HepG2 (cell line): ENCODE measurements around the gene POLR3GL. TPM values are rescaled to one million over a fixed set of nuclear protein-coding genes. Genes with fewer than 3 reads are reported as not detected.
A peak's percentile ranks its signal among the peaks of the same experiment; 100 is the strongest.

ENCODE experiments used
- ATF2 ChIP-seq: sonication (generic); formaldehyde crosslinking; IDR thresholded peaks from 2 replicates; pipeline ENCODE4 v1.4.0; 2020; ENCODE audit warnings: missing genetic modification reagents
- FOXA3 ChIP-seq: IDR thresholded peaks from 2 replicates; pipeline ENCODE4 v1.6.1; 2016; ENCODE audit warnings: missing genetic modification reagents, missing compliant biosample characterization
- FOXO1 ChIP-seq: sonication (generic); formaldehyde crosslinking; IDR thresholded peaks from 2 replicates; pipeline ENCODE4 v1.4.0; 2020; ENCODE audit warnings: missing genetic modification reagents
- LCORL ChIP-seq, 2 experiments: fragments of 450-650 bp in 1 of 2; sonication (generic) in 1 of 2; formaldehyde crosslinking in 1 of 2; IDR thresholded peaks; 2 replicates each; pipeline versions ENCODE4 v1.5.0 to v1.6.1; 2017 to 2020; ENCODE audit warnings: antibody characterized with exemption in 1 of 2, missing genetic modification reagents in 1 of 2
- MBD4 ChIP-seq: IDR thresholded peaks from 2 replicates; pipeline ENCODE4 v1.6.1; 2012; ENCODE audit warnings: low read length, inconsistent platforms, borderline replicate concordance
- PATZ1 ChIP-seq: sonication (generic); formaldehyde crosslinking; IDR thresholded peaks from 2 replicates; pipeline ENCODE4 v1.4.0; 2020; ENCODE audit warnings: missing genetic modification reagents
- PHF5A ChIP-seq: IDR thresholded peaks from one replicate; pipeline ENCODE4 v1.6.1; 2018; ENCODE audit warnings: low read depth, missing genetic modification reagents; ENCODE audit not compliant: unreplicated experiment
- RBFOX2 ChIP-seq: fragments of 200-400 bp; formaldehyde crosslinking; IDR thresholded peaks from 2 replicates; pipeline ENCODE4 v1.6.1; 2017; ENCODE audit warnings: low read depth, mild to moderate bottlenecking, low read length
- RFX5 ChIP-seq: IDR thresholded peaks from 2 replicates; pipeline ENCODE4 v1.6.1; 2011; ENCODE audit warnings: low read depth, low read length, improper control_type of control experiment
- THAP8 ChIP-seq: sonication (generic); formaldehyde crosslinking; IDR thresholded peaks from 2 replicates; pipeline ENCODE4 v1.5.1; 2020; ENCODE audit warnings: missing genetic modification reagents, mild to moderate bottlenecking, borderline replicate concordance
- ZBTB26 ChIP-seq: IDR thresholded peaks from 2 replicates; pipeline ENCODE4 v1.6.1; 2016; ENCODE audit warnings: missing compliant biosample characterization, missing genetic modification reagents, borderline replicate concordance
- ZFP1 ChIP-seq: IDR thresholded peaks from 2 replicates; pipeline ENCODE4 v1.6.1; 2016
- ZFYVE20 ChIP-seq: sonication (generic); formaldehyde crosslinking; IDR thresholded peaks from 2 replicates; pipeline ENCODE4 v1.8.0; 2023; ENCODE audit warnings: low read depth, mild to moderate bottlenecking, moderate library complexity, missing genetic modification reagents, borderline replicate concordance
- ZMYM4 ChIP-seq: sonication (generic); formaldehyde crosslinking; IDR thresholded peaks from 2 replicates; pipeline ENCODE4 v1.8.1; 2023; ENCODE audit warnings: mild to moderate bottlenecking, missing genetic modification reagents
- ZNF609 ChIP-seq: sonication (generic); formaldehyde crosslinking; IDR thresholded peaks from 2 replicates; pipeline ENCODE4 v1.4.0; 2020; ENCODE audit warnings: mild to moderate bottlenecking, missing genetic modification reagents, borderline replicate concordance
- ZNF883 ChIP-seq: sonication (generic); formaldehyde crosslinking; IDR thresholded peaks from 2 replicates; pipeline ENCODE4 v1.5.1; 2020; ENCODE audit warnings: mild to moderate bottlenecking, missing genetic modification reagents; ENCODE audit errors: not compliant biosample characterization
- ZNF891 ChIP-seq: sonication (generic); formaldehyde crosslinking; IDR thresholded peaks from 2 replicates; pipeline ENCODE4 v1.5.0; 2020; ENCODE audit warnings: mild to moderate bottlenecking, missing genetic modification reagents
- ZSCAN30 ChIP-seq: sonication (generic); formaldehyde crosslinking; IDR thresholded peaks from 2 replicates; pipeline ENCODE4 v1.5.0; 2020; ENCODE audit warnings: mild to moderate bottlenecking, missing genetic modification reagents
- polyA plus RNA-seq, 8 experiments: library from polyadenylated mRNA; depleted of rRNA in 3 of 8; stranded (reverse) in 7 of 8; unstranded in 1 of 8; fragments of >200 nt; fragmentation: Illumina TruSeq in 4 of 8; extraction: Trizol in 4 of 8; gene quantifications; 2 replicates each; pipeline versions ENCODE4 v1.2.1 to v1.2.3, GENCODE V29; 2011 to 2016; ENCODE audit warnings: low read depth in 4 of 8, missing spikeins in 1 of 8, mixed read lengths in 1 of 8; ENCODE audit not compliant: insufficient read depth in 1 of 8
- total RNA-seq, 5 experiments: library from RNA; depleted of rRNA; stranded (reverse); fragments of >200 nt; fragmentation: Illumina TruSeq; extraction: Trizol; gene quantifications; 2 replicates each; pipeline ENCODE4 v1.2.3, GENCODE V29; 2016; ENCODE audit warnings: low read depth in 1 of 5

POLR3GL gene
- total and polyA plus RNA-seq, 2 of the 13 experiments (the other 11 are each of a cell fraction or from before 2014, with no cell fraction given) = 11.5 to 12.4 TPM

- TF ChIP-seq RBFOX2 (no peak), ZFP1 (no peak), FOXA3 (peak; percentile 66), LCORL (IDR thresholded peaks at IDR 0.05) (peak; percentile 75), LCORL (CRISPR knock-in tag; IDR thresholded peaks at IDR 0.05) (peak; percentile 99), RFX5 (no peak), ZNF891 (CRISPR knock-in tag) (no peak), THAP8 (CRISPR knock-in tag) (no peak; the same call in 1 of the 2 replicates), PATZ1 (peak; percentile 80), FOXO1 (CRISPR knock-in tag) (peak; percentile 62; the same call in 1 of the 2 replicates), ATF2 (0 out of 2 replicates have a peak, but pooled peaks have one; percentile 28), ZMYM4 (CRISPR knock-in tag) (peak; percentile 85), PHF5A (no peak), ZNF609 (no peak), ZNF883 (no peak), ZBTB26 (no peak), ZFYVE20 (CRISPR knock-in tag) (no peak), MBD4 (no peak), ZSCAN30 (no peak)
Measured at GRCh38 chr1:146020058-146021049, 55.9 kb downstream of the POLR3GL start (continued).
